Caco-2 (cell line): ENCODE data around the gene GRIK4. TPM values are rescaled to one million over a fixed set of nuclear protein-coding genes. Genes with fewer than 3 reads are reported as not detected.

Experiments
- BruUV-seq: library from RNA; stranded (reverse); fragments of 400-500 nt; replicated peaks from 2 replicates; lab custom pipeline; 2021; lab: Mats Ljungman, UMichigan
- CTCF ChIA-PET: fragments of 300-600 bp; sonication (Branson Sonifier 250); formaldehyde crosslinking; loops from one replicate; lab custom pipeline; 2022; ENCODE audit warnings: antibody characterized with exemption; lab: Charles Lee
- POLR2A ChIA-PET: fragments of 300-600 bp; sonication (Branson Sonifier 250); formaldehyde crosslinking; loops from one replicate; lab custom pipeline; 2022; ENCODE audit warnings: antibody characterized with exemption; lab: Charles Lee
- DNase-seq, 2 experiments: peaks; one replicate each; pipeline versions ENCODE4 v3.0.0 to v3.0.0-alpha.2; 2020 to 2022
- H3K27me3 ChIP-seq: replicated peaks from 2 replicates; pipeline ENCODE4 v1.6.0; 2011; ENCODE audit warnings: low read length; ENCODE audit not compliant: control insufficient read depth, insufficient read depth
- H3K36me3 ChIP-seq: 2 replicates; pipeline ENCODE4 v1.5.1; 2011; ENCODE audit warnings: low read length; ENCODE audit not compliant: control insufficient read depth, insufficient read depth
- H3K4me1 ChIP-seq: fragments of 250-450 bp; sonication (Bioruptor Pico); 2 replicates; pipeline ENCODE4 v1.5.1; 2020; ENCODE audit warnings: mild to moderate bottlenecking
- H3K4me3 ChIP-seq: 2 replicates; pipeline ENCODE4 v1.5.1; 2011; ENCODE audit warnings: low read depth, mild to moderate bottlenecking, control low read depth, low read length
- H3K9me3 ChIP-seq: fragments of 250-450 bp; sonication (Bioruptor Pico); 2 replicates; pipeline ENCODE4 v1.5.1; 2020; ENCODE audit warnings: mild to moderate bottlenecking, moderate library complexity
- H3K27ac Mint-ChIP-seq: one replicate; pipeline ENCODE4 v1.8.0; 2022; ENCODE audit warnings: mixed read lengths; ENCODE audit not compliant: unreplicated experiment
- H3K27me3 Mint-ChIP-seq: one replicate; pipeline ENCODE4 v1.8.0; 2022; ENCODE audit warnings: mixed read lengths; ENCODE audit not compliant: insufficient read depth, unreplicated experiment
- H3K36me3 Mint-ChIP-seq: one replicate; pipeline ENCODE4 v1.8.0; 2022; ENCODE audit warnings: mild to moderate bottlenecking, mixed read lengths; ENCODE audit not compliant: insufficient read depth, unreplicated experiment
- H3K4me1 Mint-ChIP-seq: one replicate; pipeline ENCODE4 v1.8.0; 2022; ENCODE audit warnings: low read depth, mixed read lengths; ENCODE audit not compliant: unreplicated experiment
- H3K4me3 Mint-ChIP-seq: one replicate; pipeline ENCODE4 v1.8.0; 2022; ENCODE audit warnings: mild to moderate bottlenecking, moderate library complexity, mixed read lengths; ENCODE audit not compliant: unreplicated experiment
- H3K9me3 Mint-ChIP-seq: one replicate; pipeline ENCODE4 v1.8.0; 2022; ENCODE audit warnings: mixed read lengths; ENCODE audit not compliant: unreplicated experiment
- intact Hi-C: fragments of 100-400 bp; cut with micrococcal nuclease; formaldehyde crosslinking; loops from one replicate; pipeline ENCODE4 v1.10.0; 2022; ENCODE audit not compliant: unreplicated experiment
- total RNA-seq: library from RNA; stranded (reverse); gene quantifications from 2 replicates; pipeline ENCODE4 v1.2.3, GENCODE V29; 2022
- TF ChIP-seq, protein P1 (sequence below), 2 experiments: fragments of 200-600 bp in 1 of 2; IDR thresholded peaks; 1 replicate in 1 of 2; 2 replicates in 1 of 2; pipeline versions ENCODE4 v1.5.1 to v1.8.0; 2011 to 2022; ENCODE audit warnings: antibody characterized with exemption in 1 of 2, control low read depth in 1 of 2, inconsistent platforms in 1 of 2, low read depth in 1 of 2, low read length in 1 of 2, mild to moderate bottlenecking in 1 of 2, moderate library complexity in 1 of 2; ENCODE audit not compliant: insufficient read depth in 1 of 2, severe bottlenecking in 1 of 2, unreplicated experiment in 1 of 2

GRIK4 gene
- total RNA-seq, 1 experiment from 2014 or later: 2.0 TPM

- no peak overlapping the region for H3K4me3 Mint-ChIP-seq
- no TSS peak for BruUV-seq
- H3K36me3 Mint-ChIP-seq: no peaks in the 10 kb centered on the region
- CTCF ChIA-PET: no interaction called here
- Histone ChIP-seq H3K4me1 (no peaks in the 10 kb centered on the region), H3K36me3 (no peaks in the 10 kb centered on the region), H3K9me3 (no peaks in the 10 kb centered on the region), H3K27me3 (no peaks in the 10 kb centered on the region; the same call in 1 of the 2 replicates), H3K4me3 (no peak overlapping the region)
- H3K27ac Mint-ChIP-seq: no peak overlapping the region
- POLR2A ChIA-PET: no interaction called here
- TF ChIP-seq, protein P1, sequence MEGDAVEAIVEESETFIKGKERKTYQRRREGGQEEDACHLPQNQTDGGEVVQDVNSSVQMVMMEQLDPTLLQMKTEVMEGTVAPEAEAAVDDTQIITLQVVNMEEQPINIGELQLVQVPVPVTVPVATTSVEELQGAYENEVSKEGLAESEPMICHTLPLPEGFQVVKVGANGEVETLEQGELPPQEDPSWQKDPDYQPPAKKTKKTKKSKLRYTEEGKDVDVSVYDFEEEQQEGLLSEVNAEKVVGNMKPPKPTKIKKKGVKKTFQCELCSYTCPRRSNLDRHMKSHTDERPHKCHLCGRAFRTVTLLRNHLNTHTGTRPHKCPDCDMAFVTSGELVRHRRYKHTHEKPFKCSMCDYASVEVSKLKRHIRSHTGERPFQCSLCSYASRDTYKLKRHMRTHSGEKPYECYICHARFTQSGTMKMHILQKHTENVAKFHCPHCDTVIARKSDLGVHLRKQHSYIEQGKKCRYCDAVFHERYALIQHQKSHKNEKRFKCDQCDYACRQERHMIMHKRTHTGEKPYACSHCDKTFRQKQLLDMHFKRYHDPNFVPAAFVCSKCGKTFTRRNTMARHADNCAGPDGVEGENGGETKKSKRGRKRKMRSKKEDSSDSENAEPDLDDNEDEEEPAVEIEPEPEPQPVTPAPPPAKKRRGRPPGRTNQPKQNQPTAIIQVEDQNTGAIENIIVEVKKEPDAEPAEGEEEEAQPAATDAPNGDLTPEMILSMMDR (IDR thresholded peaks at IDR 0.05; ENCODE audit: insufficient read depth in 1 of 2, low read depth in 1 of 2, low read length in 1 of 2, severe bottlenecking in 1 of 2, unreplicated experiment in 1 of 2): no peak
- DNase-seq: no peak
- intact Hi-C loops: no loop called here
- no peaks in the 10 kb centered on the region for H3K9me3 Mint-ChIP-seq
- H3K4me1 Mint-ChIP-seq: no peaks in the 10 kb centered on the region
- H3K27me3 Mint-ChIP-seq: no peaks in the 10 kb centered on the region
These were observed 341.9 kb downstream of the GRIK4 start for GRCh38 chr11:120853435-120853834.

DNA sequence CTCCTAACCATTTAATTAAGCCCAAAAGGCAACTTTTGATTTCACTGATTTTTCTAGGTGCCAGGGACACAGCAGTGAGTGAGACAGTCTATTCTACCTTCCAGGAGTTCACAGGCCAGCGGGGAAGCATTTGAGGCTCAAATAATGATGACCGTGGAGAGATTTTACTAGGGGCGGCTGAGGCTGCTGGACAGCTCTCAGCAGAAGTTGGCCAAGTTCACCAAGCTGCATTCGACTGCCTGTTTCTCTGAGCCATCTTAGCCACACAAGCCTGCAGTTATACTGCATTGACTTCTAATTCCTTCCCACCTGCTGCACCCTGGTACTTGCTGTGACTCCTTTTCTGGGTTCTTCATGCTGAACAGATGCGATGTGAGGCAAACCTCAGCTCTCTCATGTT, 343.4 kb downstream of the GRIK4 start:
- Mint-ChIP-seq H3K27ac (no peak overlapping the region), H3K36me3 (no peaks in the 10 kb centered on the region), H3K4me1 (no peaks in the 10 kb centered on the region), H3K9me3 (no peaks in the 10 kb centered on the region), H3K4me3 (no peak overlapping the region), H3K27me3 (no peaks in the 10 kb centered on the region)
- Histone ChIP-seq H3K27me3 (no peaks in the 10 kb centered on the region; the same call in 1 of the 2 replicates), H3K36me3 (no peaks in the 10 kb centered on the region), H3K4me1 (no peaks in the 10 kb centered on the region), H3K4me3 (no peak overlapping the region), H3K9me3 (no peaks in the 10 kb centered on the region)
- intact Hi-C loops: no loop called here
- POLR2A ChIA-PET: no interaction called here
- CTCF ChIA-PET: no interaction called here
- no TSS peak for BruUV-seq
- DNase-seq: no peak
- TF ChIP-seq, protein P1 (IDR thresholded peaks at IDR 0.05; ENCODE audit: insufficient read depth in 1 of 2, low read depth in 1 of 2, low read length in 1 of 2, severe bottlenecking in 1 of 2, unreplicated experiment in 1 of 2): no peak

GRCh38 chr11:120857508-120857907, 346.0 kb downstream of the GRIK4 start:
- Mint-ChIP-seq H3K27ac (no peak overlapping the region), H3K36me3 (no peaks in the 10 kb centered on the region), H3K4me1 (no peaks in the 10 kb centered on the region), H3K27me3 (no peaks in the 10 kb centered on the region), H3K9me3 (no peaks in the 10 kb centered on the region), H3K4me3 (no peak overlapping the region)
- intact Hi-C loops: no loop called here
- Histone ChIP-seq H3K4me1 (no peaks in the 10 kb centered on the region), H3K36me3 (no peaks in the 10 kb centered on the region), H3K4me3 (no peak overlapping the region), H3K9me3 (no peaks in the 10 kb centered on the region), H3K27me3 (no peaks in the 10 kb centered on the region; the same call in 1 of the 2 replicates)
- TF ChIP-seq, protein P1 (IDR thresholded peaks at IDR 0.05; ENCODE audit: insufficient read depth in 1 of 2, low read depth in 1 of 2, low read length in 1 of 2, severe bottlenecking in 1 of 2, unreplicated experiment in 1 of 2): no peak
- ChIA-PET CTCF (no interaction called here), POLR2A (no interaction called here)
- DNase-seq: no peak
- no TSS peak for BruUV-seq
